Stimulated activated naive CD8-positive, alpha-beta T cell treated with anti-CD3 and anti-CD28 coated beads, Interleukin-15, Interleukin-2, amounts not matched to agents 100 ng/mL and 50 ng/mL, for 24 hours (primary cell): ENCODE data around the gene CLDN10.
"Not testable (repeated sequence)": the region's sequence is repeated elsewhere in the genome, so short reads cannot be mapped to it uniquely, and the experiment has no call there.

Source experiments
- H3K27ac Mint-ChIP-seq: one replicate; pipeline ENCODE4 v1.8.0; 2021; ENCODE audit warnings: mild to moderate bottlenecking, mixed read lengths
- H3K27me3 Mint-ChIP-seq: one replicate; pipeline ENCODE4 v1.8.0; 2021; ENCODE audit warnings: mixed read lengths
- H3K36me3 Mint-ChIP-seq: one replicate; pipeline ENCODE4 v1.8.0; 2021; ENCODE audit warnings: low read depth, mixed read lengths
- H3K4me1 Mint-ChIP-seq: one replicate; pipeline ENCODE4 v1.8.0; 2021; ENCODE audit warnings: low read depth, mixed read lengths
- H3K4me3 Mint-ChIP-seq: one replicate; pipeline ENCODE4 v1.8.0; 2021; ENCODE audit warnings: mild to moderate bottlenecking, mixed read lengths
- H3K9me3 Mint-ChIP-seq: one replicate; pipeline ENCODE4 v1.8.0; 2021; ENCODE audit warnings: mixed read lengths

The CLDN10 gene, protein sequence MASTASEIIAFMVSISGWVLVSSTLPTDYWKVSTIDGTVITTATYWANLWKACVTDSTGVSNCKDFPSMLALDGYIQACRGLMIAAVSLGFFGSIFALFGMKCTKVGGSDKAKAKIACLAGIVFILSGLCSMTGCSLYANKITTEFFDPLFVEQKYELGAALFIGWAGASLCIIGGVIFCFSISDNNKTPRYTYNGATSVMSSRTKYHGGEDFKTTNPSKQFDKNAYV

DNA sequence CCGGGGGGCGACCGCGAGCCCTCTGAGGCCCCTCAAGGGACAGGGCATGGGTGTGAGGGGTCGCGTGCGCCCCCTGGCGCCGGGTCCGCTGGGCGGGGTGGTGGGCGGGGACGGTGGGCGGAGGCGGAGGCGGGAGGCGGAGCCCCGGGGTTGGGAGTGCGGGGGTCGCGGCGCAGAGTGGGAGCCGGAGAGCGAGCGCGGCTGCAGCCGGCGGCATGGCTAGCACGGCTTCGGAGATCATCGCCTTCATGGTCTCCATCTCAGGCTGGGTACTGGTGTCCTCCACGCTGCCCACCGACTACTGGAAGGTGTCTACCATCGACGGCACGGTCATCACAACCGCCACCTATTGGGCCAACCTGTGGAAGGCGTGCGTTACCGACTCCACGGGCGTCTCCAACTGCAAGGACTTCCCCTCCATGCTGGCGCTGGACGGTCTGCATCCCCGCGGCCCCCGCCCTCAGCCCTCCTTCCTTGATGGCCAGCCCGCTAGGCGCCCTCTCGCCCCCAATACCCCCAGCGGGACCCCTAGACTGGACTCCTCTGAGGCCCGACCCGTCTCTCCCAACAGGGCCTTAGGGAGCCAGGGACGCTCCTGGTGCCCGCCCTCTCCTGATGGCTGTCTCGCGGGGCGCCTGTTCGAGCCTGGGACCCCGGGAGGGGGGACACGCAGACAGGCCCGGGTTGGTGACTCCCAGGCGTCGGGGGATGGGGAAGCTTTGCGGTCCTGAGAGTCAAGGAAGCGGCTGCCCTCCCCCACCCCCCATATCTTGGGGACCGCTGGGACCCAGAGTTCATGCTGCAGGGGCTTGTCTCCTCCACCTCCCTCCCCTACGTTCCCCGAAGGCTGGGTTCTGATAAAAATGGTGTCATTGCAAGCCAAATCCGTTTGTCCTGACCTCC lies at the start of gene CLDN10:
TSS of gene CLDN10 (plus strand) at position 182 of the 903 bp plus-strand sequence. CDS start at position 216, 34 bp downstream.
- Mint-ChIP-seq H3K9me3 (no peaks in the 10 kb centered on the region), H3K27ac (no peak within 1 kb of the TSS), H3K4me3 (peak within 1 kb of the TSS; percentile 36), H3K4me1 (peaks cover 9% of the 10 kb centered on the region), H3K36me3 (no peaks in the 10 kb centered on the region), H3K27me3 (peaks cover 66% of the 10 kb centered on the region)

DNA sequence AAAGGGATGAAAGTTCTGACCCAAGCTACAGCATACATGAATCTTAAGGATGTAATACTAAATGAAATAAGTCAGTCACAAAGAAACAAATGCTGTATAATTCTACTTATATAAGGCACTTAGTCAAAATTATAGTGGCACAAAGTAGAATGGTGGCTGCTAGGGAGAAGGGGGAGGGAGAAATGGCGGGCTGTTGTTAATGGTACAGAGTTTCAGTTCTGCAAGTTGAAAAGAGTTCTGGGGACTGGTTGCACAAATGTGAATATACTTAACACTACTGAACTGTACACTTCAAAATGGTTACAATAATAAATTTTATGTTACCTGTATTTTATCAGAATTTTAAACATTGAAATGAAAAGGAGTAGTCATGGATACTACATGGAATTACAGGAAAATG lies 48.9 kb upstream of the CLDN10 start:
- no peak overlapping the region for H3K27ac Mint-ChIP-seq
- H3K36me3 Mint-ChIP-seq = no peaks in the 10 kb centered on the region
- no peaks in the 10 kb centered on the region for H3K27me3 Mint-ChIP-seq
- H3K4me1 Mint-ChIP-seq = no peaks in the 10 kb centered on the region
- H3K4me3 Mint-ChIP-seq = no peak overlapping the region
- peaks cover 15% of the 10 kb centered on the region for H3K9me3 Mint-ChIP-seq

DNA sequence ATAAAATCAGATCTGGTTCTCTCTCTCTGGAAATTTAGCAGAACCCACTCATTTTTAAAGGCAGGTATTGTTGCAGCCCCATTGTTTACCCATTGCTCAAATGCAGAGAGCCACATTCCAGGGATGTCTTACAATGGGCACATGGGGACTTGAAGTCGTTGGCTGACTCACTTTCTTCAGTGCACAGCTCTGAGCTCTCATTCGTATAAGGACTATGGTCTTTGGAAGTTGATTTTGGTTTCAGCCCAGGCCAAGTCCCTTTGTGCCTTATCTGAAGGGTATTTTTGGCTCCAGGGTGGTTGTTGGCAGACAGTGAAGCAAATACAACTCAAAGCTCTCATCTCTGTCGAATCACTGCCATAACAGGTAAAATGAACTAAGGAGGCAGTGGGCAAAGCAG lies 47.3 kb upstream of the CLDN10 start:
- Mint-ChIP-seq H3K4me1 (no peaks in the 10 kb centered on the region), H3K27ac (no peak overlapping the region), H3K27me3 (no peaks in the 10 kb centered on the region), H3K9me3 (peaks cover 14% of the 10 kb centered on the region), H3K36me3 (no peaks in the 10 kb centered on the region), H3K4me3 (no peak overlapping the region)

DNA sequence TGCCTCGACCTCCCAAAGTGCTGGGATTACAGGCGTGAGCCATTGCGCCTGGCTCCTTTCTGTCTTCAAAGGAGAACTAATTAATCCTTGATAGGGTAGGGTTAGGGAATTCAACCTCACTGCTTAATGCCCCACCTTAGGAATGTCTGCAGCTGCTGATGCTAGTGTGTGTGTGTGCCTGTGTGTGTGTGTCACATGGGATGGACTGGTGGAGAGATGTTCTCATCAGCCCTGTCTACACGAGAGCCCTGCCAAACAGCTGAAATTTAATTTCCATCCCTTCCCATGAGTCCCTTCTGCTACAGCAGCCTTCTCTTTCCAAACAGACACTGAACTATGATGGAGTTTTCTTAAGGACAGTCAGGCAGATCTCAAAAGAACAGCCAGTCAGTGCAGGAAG lies 46.5 kb upstream of the CLDN10 start:
- H3K27ac Mint-ChIP-seq = no peak overlapping the region
- peaks cover 8% of the 10 kb centered on the region for H3K9me3 Mint-ChIP-seq
- no peak overlapping the region for H3K4me3 Mint-ChIP-seq
- H3K36me3 Mint-ChIP-seq = no peaks in the 10 kb centered on the region
- no peaks in the 10 kb centered on the region for H3K27me3 Mint-ChIP-seq
- no peaks in the 10 kb centered on the region for H3K4me1 Mint-ChIP-seq

DNA sequence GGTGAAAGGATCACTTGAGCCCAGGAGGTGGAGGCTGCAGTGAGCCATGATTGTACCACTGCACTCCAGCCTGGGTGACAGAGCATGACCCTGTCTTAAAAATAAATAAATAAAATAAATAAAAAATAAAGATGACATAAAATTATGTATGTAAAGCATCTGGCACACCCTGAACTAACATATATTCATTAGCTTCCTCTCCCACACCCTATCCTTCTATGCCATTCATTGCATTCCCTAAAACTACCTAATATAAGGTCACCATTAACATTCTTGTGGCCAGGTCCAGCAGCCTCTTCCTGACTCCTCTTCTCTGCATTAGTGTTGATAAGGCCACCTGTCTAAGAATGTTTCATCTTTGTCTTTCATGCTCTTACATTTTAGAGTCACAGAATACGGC lies 44.5 kb upstream of the CLDN10 start:
- Mint-ChIP-seq H3K4me3 (no peak overlapping the region), H3K27ac (no peak overlapping the region), H3K36me3 (no peaks in the 10 kb centered on the region), H3K9me3 (no peaks in the 10 kb centered on the region), H3K27me3 (peaks cover 3% of the 10 kb centered on the region), H3K4me1 (no peaks in the 10 kb centered on the region)

- Mint-ChIP-seq H3K27me3 (peaks cover 7% of the 10 kb centered on the region), H3K27ac (no peak overlapping the region), H3K36me3 (no peaks in the 10 kb centered on the region), H3K4me1 (no peaks in the 10 kb centered on the region), H3K4me3 (no peak overlapping the region), H3K9me3 (no peaks in the 10 kb centered on the region)
Observed at GRCh38 chr13:95508996-95509395, 43.5 kb upstream of the CLDN10 start.

- H3K9me3 Mint-ChIP-seq = no peaks in the 10 kb centered on the region
- H3K27ac Mint-ChIP-seq = no peak overlapping the region
- H3K27me3 Mint-ChIP-seq = peaks cover 12% of the 10 kb centered on the region
- H3K36me3 Mint-ChIP-seq = no peaks in the 10 kb centered on the region
- H3K4me1 Mint-ChIP-seq = no peaks in the 10 kb centered on the region
- H3K4me3 Mint-ChIP-seq = no peak overlapping the region
Observed at GRCh38 chr13:95509521-95510310, 42.8 kb upstream of the CLDN10 start.

DNA sequence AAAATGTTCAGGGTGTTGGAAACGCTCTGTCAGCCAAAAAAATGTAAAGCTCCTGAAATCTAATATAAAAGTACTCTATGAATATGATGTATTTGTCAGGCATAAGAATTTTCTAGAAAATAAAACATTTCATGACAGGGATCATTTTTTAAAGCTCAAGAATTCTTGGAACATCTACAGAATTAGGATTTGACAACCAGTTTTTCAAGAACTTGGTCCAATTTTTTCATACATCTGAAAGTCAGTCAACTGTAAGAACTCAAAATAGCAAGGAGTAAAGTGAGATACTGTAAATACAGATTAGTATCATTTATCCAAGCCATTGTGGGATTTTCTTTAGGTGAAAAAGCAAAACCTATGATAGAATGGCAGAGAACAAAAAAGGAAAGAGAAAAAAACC lies 41.6 kb upstream of the CLDN10 start:
- H3K4me3 Mint-ChIP-seq = no peak overlapping the region
- no peaks in the 10 kb centered on the region for H3K9me3 Mint-ChIP-seq
- peaks cover 12% of the 10 kb centered on the region for H3K27me3 Mint-ChIP-seq
- no peaks in the 10 kb centered on the region for H3K36me3 Mint-ChIP-seq
- H3K27ac Mint-ChIP-seq = no peak overlapping the region
- no peaks in the 10 kb centered on the region for H3K4me1 Mint-ChIP-seq

GRCh38 chr13:95512424-95512823 lies 40.1 kb upstream of the CLDN10 start:
- H3K9me3 Mint-ChIP-seq = no peaks in the 10 kb centered on the region
- H3K27ac Mint-ChIP-seq = no peak overlapping the region
- no peak overlapping the region for H3K4me3 Mint-ChIP-seq
- H3K4me1 Mint-ChIP-seq = no peaks in the 10 kb centered on the region
- no peaks in the 10 kb centered on the region for H3K36me3 Mint-ChIP-seq
- peaks cover 12% of the 10 kb centered on the region for H3K27me3 Mint-ChIP-seq

DNA sequence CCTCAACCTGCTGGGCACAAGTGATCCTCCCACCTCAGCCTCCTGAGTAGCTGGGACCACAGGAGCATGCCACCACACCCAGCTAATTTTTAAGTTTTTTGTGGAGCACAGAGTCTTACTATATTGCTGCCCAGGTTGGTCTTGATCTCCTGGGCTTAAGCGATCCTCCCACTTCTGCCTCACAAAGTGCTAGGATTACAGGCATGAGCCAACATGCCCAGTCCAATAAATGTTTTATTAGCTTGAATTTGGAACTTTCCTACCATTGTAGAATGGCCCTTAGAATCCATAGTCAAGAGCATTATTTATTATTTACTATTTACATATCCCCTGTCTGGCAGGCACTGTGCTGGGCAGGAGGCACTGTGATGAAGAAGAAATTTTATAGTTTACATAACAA lies 39.6 kb upstream of the CLDN10 start:
- H3K27me3 Mint-ChIP-seq = peaks cover 12% of the 10 kb centered on the region
- H3K4me3 Mint-ChIP-seq = no peak overlapping the region
- H3K4me1 Mint-ChIP-seq = no peaks in the 10 kb centered on the region
- no peaks in the 10 kb centered on the region for H3K36me3 Mint-ChIP-seq
- no peak overlapping the region for H3K27ac Mint-ChIP-seq
- H3K9me3 Mint-ChIP-seq = no peaks in the 10 kb centered on the region

DNA sequence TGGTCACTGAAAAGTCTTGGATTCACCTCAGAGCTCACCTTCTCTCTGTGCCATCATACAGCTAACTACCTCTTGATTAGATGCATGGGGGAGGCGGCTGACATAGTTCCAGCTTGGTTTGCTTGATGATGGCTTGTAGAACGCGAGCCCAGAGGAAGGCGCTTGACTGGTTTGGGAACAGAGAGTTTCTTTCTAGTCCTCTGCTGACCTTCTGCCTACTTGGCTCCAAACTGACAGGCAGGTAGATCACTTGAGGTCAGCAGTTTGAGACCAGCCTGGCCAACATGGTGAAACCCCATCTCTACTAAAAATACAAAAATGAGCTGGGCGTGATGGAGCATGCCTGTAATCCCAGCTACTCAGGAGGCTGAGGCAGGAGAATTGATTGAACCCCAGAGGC lies 36.9 kb upstream of the CLDN10 start:
- H3K9me3 Mint-ChIP-seq, H3K27ac Mint-ChIP-seq, H3K36me3 Mint-ChIP-seq, H3K4me1 Mint-ChIP-seq, H3K4me3 Mint-ChIP-seq: not testable (repeated sequence)
- H3K27me3 Mint-ChIP-seq = peaks cover 16% of the 10 kb centered on the region

- H3K27ac Mint-ChIP-seq = no peak overlapping the region
- H3K36me3 Mint-ChIP-seq = no peaks in the 10 kb centered on the region
- no peak overlapping the region for H3K4me3 Mint-ChIP-seq
- H3K4me1 Mint-ChIP-seq = no peaks in the 10 kb centered on the region
- H3K27me3 Mint-ChIP-seq = peaks cover 16% of the 10 kb centered on the region
- no peaks in the 10 kb centered on the region for H3K9me3 Mint-ChIP-seq
Observed at GRCh38 chr13:95516021-95516420, 36.5 kb upstream of the CLDN10 start.

GRCh38 chr13:95516492-95516891 lies 36.0 kb upstream of the CLDN10 start:
- Mint-ChIP-seq H3K4me1 (no peaks in the 10 kb centered on the region), H3K27ac (no peak overlapping the region), H3K36me3 (no peaks in the 10 kb centered on the region), H3K27me3 (peaks cover 16% of the 10 kb centered on the region), H3K9me3 (no peaks in the 10 kb centered on the region), H3K4me3 (no peak overlapping the region)

DNA sequence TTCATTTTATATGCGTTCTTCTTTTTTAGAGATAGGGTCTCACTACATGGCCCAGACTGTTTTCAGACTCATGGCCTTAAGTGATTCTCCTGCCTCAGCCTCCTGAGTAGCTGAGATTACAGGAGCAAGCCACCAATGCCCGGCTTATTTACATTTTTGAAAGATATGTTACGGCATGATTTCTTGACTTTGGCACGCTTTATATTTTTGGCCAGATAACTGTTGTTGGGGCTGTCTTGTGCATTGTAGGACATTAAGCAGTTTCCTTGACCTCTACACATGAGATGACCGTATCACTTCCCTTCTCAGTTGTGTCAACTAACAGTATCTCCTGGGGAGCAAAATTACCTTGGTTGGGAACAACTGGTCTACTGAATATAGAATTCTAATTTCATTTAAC lies 28.9 kb upstream of the CLDN10 start:
- Mint-ChIP-seq H3K36me3 (peaks cover 2% of the 10 kb centered on the region), H3K27me3 (peaks cover 16% of the 10 kb centered on the region), H3K27ac (no peak overlapping the region), H3K4me1 (no peaks in the 10 kb centered on the region), H3K9me3 (peaks cover 12% of the 10 kb centered on the region), H3K4me3 (no peak overlapping the region)

DNA sequence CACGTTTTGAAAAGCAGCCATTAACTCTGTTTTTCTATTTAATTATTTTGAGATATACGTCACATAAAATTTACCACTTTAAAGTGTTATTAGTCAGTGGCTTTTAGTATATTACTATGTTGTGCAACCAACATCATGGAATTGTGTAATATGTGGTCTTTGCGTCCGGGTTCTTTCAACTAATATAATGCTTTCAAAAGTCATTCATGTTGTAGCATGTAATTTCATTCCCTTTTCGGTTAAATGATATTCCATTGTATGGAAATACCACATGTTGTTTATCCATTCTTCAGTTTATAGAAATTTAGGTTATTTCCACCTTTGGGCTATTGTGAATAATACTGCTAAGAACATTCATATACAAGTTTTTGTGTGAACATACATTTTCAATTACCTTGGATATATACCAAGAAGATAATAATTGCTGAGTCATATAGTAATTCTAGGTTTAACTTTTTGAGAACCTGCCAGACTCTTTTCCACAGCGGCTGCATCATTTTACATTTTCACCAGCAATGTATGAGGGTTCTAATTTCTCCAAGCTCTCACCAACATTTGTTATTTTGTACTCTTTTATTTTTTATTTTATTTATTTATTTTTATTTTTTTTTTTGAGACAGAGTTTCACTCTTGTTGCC lies 28.1 kb upstream of the CLDN10 start:
- peaks cover 15% of the 10 kb centered on the region for H3K27me3 Mint-ChIP-seq
- no peaks in the 10 kb centered on the region for H3K4me1 Mint-ChIP-seq
- H3K36me3 Mint-ChIP-seq = peaks cover 4% of the 10 kb centered on the region
- H3K27ac Mint-ChIP-seq = no peak overlapping the region
- no peak overlapping the region for H3K4me3 Mint-ChIP-seq
- peaks cover 14% of the 10 kb centered on the region for H3K9me3 Mint-ChIP-seq
